ENCODE results near the gene RANBP3L.

Gene RANBP3L

DNA sequence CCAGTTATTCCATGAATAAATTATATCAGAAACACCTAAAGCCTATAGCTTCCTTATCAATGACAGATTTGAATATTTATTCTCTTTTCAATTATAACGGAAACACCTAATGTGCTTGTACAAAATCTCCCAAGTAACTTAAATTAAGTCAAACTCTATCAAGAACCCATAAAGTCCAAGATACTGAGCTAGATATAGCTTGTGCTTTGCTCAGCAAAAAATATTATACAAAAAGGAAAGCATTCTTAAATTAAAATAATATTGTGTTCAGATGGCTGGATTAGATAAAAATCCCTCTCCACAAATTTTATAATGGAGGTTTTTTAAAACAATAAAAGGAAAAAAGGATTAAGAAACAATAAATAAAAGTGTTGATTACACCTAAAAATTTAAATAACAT, 83.7 kb downstream of the RANBP3L start:
- no peak for DNase-seq (ENCODE audit: low read depth, low spot score)
- Histone ChIP-seq H3K36me3 (ENCODE audit: insufficient read depth, insufficient read length, low read length) (no peaks in the 10 kb centered on the region), H3K27me3 (ENCODE audit: insufficient read depth, insufficient read length) (no peaks in the 10 kb centered on the region), H3K4me1 (ENCODE audit: insufficient read depth, insufficient read length) (no peaks in the 10 kb centered on the region), H3K9me3 (ENCODE audit: insufficient read depth, low read length) (no peaks in the 10 kb centered on the region), H3K4me3 (ENCODE audit: insufficient read length, low read depth) (no peak overlapping the region), H3K9ac (ENCODE audit: insufficient read length, low read depth) (no peak overlapping the region)
- TF ChIP-seq SUZ12 (IDR thresholded peaks at IDR 0.05; ENCODE audit: extremely low read depth, insufficient read depth, insufficient read length) (no peak), ZNF274 (IDR thresholded peaks at IDR 0.05; ENCODE audit: low read depth, low read length) (no peak), YY1 (IDR thresholded peaks at IDR 0.05; ENCODE audit: insufficient read depth, insufficient read length) (no peak)

DNA sequence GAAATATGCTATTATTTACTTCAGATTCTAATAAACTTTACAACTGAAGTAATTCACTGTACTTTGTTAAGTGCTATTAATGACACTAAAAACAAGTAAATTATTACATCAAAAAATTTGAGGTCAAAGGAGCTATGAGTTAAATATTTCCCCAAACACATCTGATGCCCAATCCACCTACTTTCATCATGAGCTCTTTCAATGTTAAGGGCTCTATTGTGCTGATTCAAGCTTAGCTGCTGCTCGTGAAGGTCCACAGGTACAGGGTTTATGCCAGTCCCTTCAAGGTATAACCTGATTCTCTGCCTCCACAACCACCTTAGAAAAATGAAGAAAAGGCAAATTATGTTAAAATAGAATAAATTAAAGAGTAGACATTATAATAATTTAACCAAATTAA, 84.1 kb downstream of the RANBP3L start:
- no peaks in the 10 kb centered on the region for H3K9me3 ChIP-seq (ENCODE audit: insufficient read depth, low read length)
- H3K4me1 ChIP-seq (ENCODE audit: insufficient read depth, insufficient read length), result no peaks in the 10 kb centered on the region
- TF ChIP-seq YY1 (IDR thresholded peaks at IDR 0.05; ENCODE audit: insufficient read depth, insufficient read length) (no peak), SUZ12 (IDR thresholded peaks at IDR 0.05; ENCODE audit: extremely low read depth, insufficient read depth, insufficient read length) (no peak), ZNF274 (IDR thresholded peaks at IDR 0.05; ENCODE audit: low read depth, low read length) (no peak)
- no peak overlapping the region for H3K4me3 ChIP-seq (ENCODE audit: insufficient read length, low read depth)
- no peaks in the 10 kb centered on the region for H3K36me3 ChIP-seq (ENCODE audit: insufficient read depth, insufficient read length, low read length)
- H3K27me3 ChIP-seq (ENCODE audit: insufficient read depth, insufficient read length), result no peaks in the 10 kb centered on the region
- no peak overlapping the region for H3K9ac ChIP-seq (ENCODE audit: insufficient read length, low read depth)
- DNase-seq (ENCODE audit: low read depth, low spot score), result no peak

DNA sequence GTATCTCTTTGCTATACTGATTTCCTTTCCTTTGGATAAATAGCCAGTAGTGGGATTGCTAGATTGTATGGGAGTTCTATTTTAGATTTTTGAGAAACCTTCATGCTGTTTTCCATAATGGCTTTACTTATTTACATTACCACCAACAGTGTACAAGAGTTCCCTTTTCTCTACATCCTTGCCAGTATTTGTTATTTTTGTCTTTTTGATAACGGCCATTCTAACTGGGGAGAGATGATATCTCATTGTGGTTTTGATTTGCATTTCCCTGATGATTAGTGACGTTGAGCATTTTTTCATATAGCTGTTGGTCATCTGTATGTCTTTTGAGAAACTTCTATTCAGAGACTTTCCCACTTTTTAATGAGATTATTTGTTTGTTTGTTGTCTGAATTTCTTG, 85.8 kb downstream of the RANBP3L start:
- Histone ChIP-seq H3K9ac (ENCODE audit: insufficient read length, low read depth) (no peak overlapping the region), H3K36me3 (ENCODE audit: insufficient read depth, insufficient read length, low read length) (no peaks in the 10 kb centered on the region), H3K4me3 (ENCODE audit: insufficient read length, low read depth) (no peak overlapping the region), H3K9me3 (ENCODE audit: insufficient read depth, low read length) (no peaks in the 10 kb centered on the region), H3K27me3 (ENCODE audit: insufficient read depth, insufficient read length) (no peaks in the 10 kb centered on the region), H3K4me1 (ENCODE audit: insufficient read depth, insufficient read length) (no peaks in the 10 kb centered on the region)
- TF ChIP-seq ZNF274 (IDR thresholded peaks at IDR 0.05; ENCODE audit: low read depth, low read length) (no peak), YY1 (IDR thresholded peaks at IDR 0.05; ENCODE audit: insufficient read depth, insufficient read length) (no peak), SUZ12 (IDR thresholded peaks at IDR 0.05; ENCODE audit: extremely low read depth, insufficient read depth, insufficient read length) (no peak)
- no peak for DNase-seq (ENCODE audit: low read depth, low spot score)

DNA sequence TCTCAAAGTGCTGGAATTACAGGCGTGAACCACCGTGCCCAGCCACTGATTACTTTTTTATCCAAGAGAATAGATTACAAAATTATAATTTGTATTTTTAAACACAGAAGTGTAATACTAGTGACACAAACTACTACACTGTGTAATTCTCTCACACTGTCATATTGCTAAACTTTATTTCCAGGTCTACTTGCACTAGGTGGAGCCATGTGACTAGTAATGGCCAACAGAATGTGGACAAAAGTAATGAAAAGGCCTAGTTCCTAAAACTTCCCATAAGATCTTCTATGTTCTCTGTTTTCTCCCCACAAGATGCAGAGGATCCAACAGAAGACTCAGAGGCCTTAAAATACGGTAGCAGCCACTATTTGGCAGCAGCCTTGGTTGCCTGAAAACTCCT, 87.3 kb downstream of the RANBP3L start:
- Histone ChIP-seq H3K9ac (ENCODE audit: insufficient read length, low read depth) (no peak overlapping the region), H3K9me3 (ENCODE audit: insufficient read depth, low read length) (no peaks in the 10 kb centered on the region), H3K27me3 (ENCODE audit: insufficient read depth, insufficient read length) (no peaks in the 10 kb centered on the region), H3K36me3 (ENCODE audit: insufficient read depth, insufficient read length, low read length) (no peaks in the 10 kb centered on the region), H3K4me3 (ENCODE audit: insufficient read length, low read depth) (no peak overlapping the region), H3K4me1 (ENCODE audit: insufficient read depth, insufficient read length) (no peaks in the 10 kb centered on the region)
- no peak for DNase-seq (ENCODE audit: low read depth, low spot score)
- TF ChIP-seq YY1 (IDR thresholded peaks at IDR 0.05; ENCODE audit: insufficient read depth, insufficient read length) (no peak), SUZ12 (IDR thresholded peaks at IDR 0.05; ENCODE audit: extremely low read depth, insufficient read depth, insufficient read length) (no peak), ZNF274 (IDR thresholded peaks at IDR 0.05; ENCODE audit: low read depth, low read length) (no peak)

DNA sequence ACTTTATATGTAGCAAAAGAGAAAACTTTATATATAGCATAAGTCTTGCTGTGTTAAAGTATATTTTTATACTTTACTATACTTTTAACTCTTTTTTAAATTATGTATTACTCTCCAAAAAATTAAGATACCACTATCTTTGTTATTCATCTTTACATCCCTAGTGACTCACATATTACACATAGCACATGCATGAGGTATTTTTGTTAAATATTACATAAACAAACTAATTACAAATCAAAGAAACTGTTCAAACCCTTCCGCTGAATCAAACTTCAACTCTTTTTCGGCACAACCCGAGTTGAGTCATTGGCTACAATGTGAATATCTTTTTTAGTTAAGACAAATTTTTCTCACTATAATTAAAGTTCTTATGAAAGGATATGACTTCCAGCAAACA, 92.0 kb downstream of the RANBP3L start:
- H3K4me1 ChIP-seq (ENCODE audit: insufficient read depth, insufficient read length), result no peaks in the 10 kb centered on the region
- H3K9me3 ChIP-seq (ENCODE audit: insufficient read depth, low read length), result no peaks in the 10 kb centered on the region
- no peaks in the 10 kb centered on the region for H3K27me3 ChIP-seq (ENCODE audit: insufficient read depth, insufficient read length)
- H3K9ac ChIP-seq (ENCODE audit: insufficient read length, low read depth), result no peak overlapping the region
- TF ChIP-seq YY1 (IDR thresholded peaks at IDR 0.05; ENCODE audit: insufficient read depth, insufficient read length) (no peak), ZNF274 (IDR thresholded peaks at IDR 0.05; ENCODE audit: low read depth, low read length) (no peak), SUZ12 (IDR thresholded peaks at IDR 0.05; ENCODE audit: extremely low read depth, insufficient read depth, insufficient read length) (no peak)
- DNase-seq (ENCODE audit: low read depth, low spot score), result no peak
- H3K36me3 ChIP-seq (ENCODE audit: insufficient read depth, insufficient read length, low read length), result no peaks in the 10 kb centered on the region
- H3K4me3 ChIP-seq (ENCODE audit: insufficient read length, low read depth), result no peak overlapping the region

DNA sequence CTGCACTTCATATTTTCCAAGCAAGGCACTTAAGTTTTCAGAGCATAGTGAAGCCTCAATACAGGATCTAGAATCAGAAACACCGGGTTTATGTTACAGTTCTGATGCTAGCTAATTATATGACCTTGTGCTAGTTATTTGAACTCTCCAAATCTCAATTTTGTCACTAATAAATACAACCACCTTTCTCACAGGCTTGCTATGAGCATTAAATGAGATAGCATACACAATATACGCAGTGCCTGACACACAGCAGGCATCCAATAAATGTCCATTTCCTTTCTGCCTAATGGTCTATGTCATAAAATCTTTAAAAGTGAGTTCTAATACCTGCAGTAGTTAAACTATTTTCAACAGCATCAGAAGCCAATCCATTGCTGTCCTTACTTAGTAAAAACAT, 92.9 kb downstream of the RANBP3L start:
- no peak for TF ChIP-seq YY1 (IDR thresholded peaks at IDR 0.05; ENCODE audit: insufficient read depth, insufficient read length)
- no peak for TF ChIP-seq ZNF274 (IDR thresholded peaks at IDR 0.05; ENCODE audit: low read depth, low read length)
- TF ChIP-seq SUZ12 (IDR thresholded peaks at IDR 0.05; ENCODE audit: extremely low read depth, insufficient read depth, insufficient read length), result no peak
- Histone ChIP-seq H3K27me3 (ENCODE audit: insufficient read depth, insufficient read length) (no peaks in the 10 kb centered on the region), H3K36me3 (ENCODE audit: insufficient read depth, insufficient read length, low read length) (no peaks in the 10 kb centered on the region), H3K9ac (ENCODE audit: insufficient read length, low read depth) (no peak overlapping the region), H3K4me1 (ENCODE audit: insufficient read depth, insufficient read length) (no peaks in the 10 kb centered on the region), H3K4me3 (ENCODE audit: insufficient read length, low read depth) (no peak overlapping the region), H3K9me3 (ENCODE audit: insufficient read depth, low read length) (no peaks in the 10 kb centered on the region)
- DNase-seq (ENCODE audit: low read depth, low spot score), result no peak

DNA sequence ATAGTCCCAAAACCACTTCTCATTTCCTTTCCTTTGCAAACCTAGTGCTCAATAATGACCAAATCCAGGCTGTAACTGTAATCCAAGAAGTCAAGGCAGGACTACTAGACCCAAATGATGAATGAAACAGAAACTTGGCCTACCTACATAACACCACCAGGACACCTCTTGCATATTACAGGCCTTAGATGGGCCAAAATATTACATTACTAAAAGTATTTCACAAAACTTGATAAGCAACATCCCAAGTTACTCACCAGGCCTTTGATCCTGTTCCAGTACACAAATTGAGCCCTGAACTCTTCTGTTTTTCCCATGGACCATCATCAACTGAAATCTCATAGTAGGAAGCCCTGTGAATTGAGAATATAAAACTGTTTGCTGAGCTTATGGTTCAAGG, 94.8 kb downstream of the RANBP3L start:
- no peaks in the 10 kb centered on the region for H3K36me3 ChIP-seq (ENCODE audit: insufficient read depth, insufficient read length, low read length)
- no peaks in the 10 kb centered on the region for H3K9me3 ChIP-seq (ENCODE audit: insufficient read depth, low read length)
- no peak overlapping the region for H3K9ac ChIP-seq (ENCODE audit: insufficient read length, low read depth)
- TF ChIP-seq ZNF274 (IDR thresholded peaks at IDR 0.05; ENCODE audit: low read depth, low read length) (no peak), YY1 (IDR thresholded peaks at IDR 0.05; ENCODE audit: insufficient read depth, insufficient read length) (no peak), SUZ12 (IDR thresholded peaks at IDR 0.05; ENCODE audit: extremely low read depth, insufficient read depth, insufficient read length) (no peak)
- no peak overlapping the region for H3K4me3 ChIP-seq (ENCODE audit: insufficient read length, low read depth)
- H3K27me3 ChIP-seq (ENCODE audit: insufficient read depth, insufficient read length), result no peaks in the 10 kb centered on the region
- no peaks in the 10 kb centered on the region for H3K4me1 ChIP-seq (ENCODE audit: insufficient read depth, insufficient read length)
- no peak for DNase-seq (ENCODE audit: low read depth, low spot score)

DNA sequence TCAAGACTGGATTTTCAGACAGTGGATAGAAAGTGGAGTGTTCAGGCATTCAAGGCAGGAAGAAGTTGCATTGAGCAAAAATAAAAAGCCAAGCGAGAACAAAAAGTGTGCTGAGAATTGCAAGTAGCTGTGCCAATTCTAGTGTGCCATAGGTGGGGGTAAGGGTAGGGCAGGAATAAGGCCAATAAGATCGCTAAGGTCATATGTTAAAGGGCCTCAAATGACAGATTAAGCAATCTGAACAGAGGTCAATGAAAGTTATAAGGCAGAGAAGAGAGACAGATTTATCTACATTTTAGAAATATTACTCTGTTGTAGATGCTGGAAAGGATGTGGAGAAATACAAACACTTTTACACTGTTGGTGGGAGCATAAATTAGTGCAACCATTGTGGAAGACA, 96.4 kb downstream of the RANBP3L start:
- TF ChIP-seq ZNF274 (IDR thresholded peaks at IDR 0.05; ENCODE audit: low read depth, low read length) (no peak), SUZ12 (IDR thresholded peaks at IDR 0.05; ENCODE audit: extremely low read depth, insufficient read depth, insufficient read length) (no peak), YY1 (IDR thresholded peaks at IDR 0.05; ENCODE audit: insufficient read depth, insufficient read length) (no peak)
- no peaks in the 10 kb centered on the region for H3K4me1 ChIP-seq (ENCODE audit: insufficient read depth, insufficient read length)
- no peak overlapping the region for H3K9ac ChIP-seq (ENCODE audit: insufficient read length, low read depth)

More for the DNA sequence above, 96.4 kb downstream of the RANBP3L start:
- DNase-seq (ENCODE audit: low read depth, low spot score), result no peak
- no peaks in the 10 kb centered on the region for H3K27me3 ChIP-seq (ENCODE audit: insufficient read depth, insufficient read length)
- H3K36me3 ChIP-seq (ENCODE audit: insufficient read depth, insufficient read length, low read length), result no peaks in the 10 kb centered on the region
- H3K9me3 ChIP-seq (ENCODE audit: insufficient read depth, low read length), result no peaks in the 10 kb centered on the region
- no peak overlapping the region for H3K4me3 ChIP-seq (ENCODE audit: insufficient read length, low read depth)
